ENCODE data around the gene ZCCHC2. TPM values are rescaled to one million over a fixed set of nuclear protein-coding genes. Genes with fewer than 3 reads are reported as not detected.

Gene ZCCHC2
- polyA plus RNA-seq, 2 donors, result 3.0 to 3.5 TPM

GRCh38 chr18:62601871-62602270 lies 79.0 kb downstream of the ZCCHC2 start:
- no peaks in the 10 kb centered on the region for H3K36me3 ChIP-seq (ENCODE audit: control insufficient read depth in 2 of 2, insufficient read depth in 2 of 2, low read length in 1 of 2)
- no peaks in the 10 kb centered on the region for H3K9me3 ChIP-seq (ENCODE audit: control insufficient read depth in 2 of 2, insufficient read depth in 1 of 2, low read depth in 1 of 2, low read length in 1 of 2)
- H3K27ac ChIP-seq (ENCODE audit: low read depth in 2 of 2, low read length in 1 of 2), result no peak overlapping the region
- H3K4me3 ChIP-seq (ENCODE audit: low read depth in 1 of 2, low read length in 2 of 2), result no peak overlapping the region
- H3K27me3 ChIP-seq (ENCODE audit: control insufficient read depth in 1 of 2, insufficient read depth in 2 of 2, low read length in 2 of 2), result peaks cover 0 to 3% of the 10 kb centered on the region in 2 donors
- WGBS, 2 donors, result 77 to 82% methylated on average over 8 of the region's 8 CpGs
- peaks cover 0 to 2% of the 10 kb centered on the region in 2 donors for H3K4me1 ChIP-seq (ENCODE audit: control insufficient read depth in 2 of 2, insufficient read depth in 2 of 2, low read length in 1 of 2)

GRCh38 chr18:62602706-62603105 lies 79.9 kb downstream of the ZCCHC2 start:
- H3K27me3 ChIP-seq (ENCODE audit: control insufficient read depth in 1 of 2, insufficient read depth in 2 of 2, low read length in 2 of 2), result no peaks in the 10 kb centered on the region
- no peaks in the 10 kb centered on the region for H3K36me3 ChIP-seq (ENCODE audit: control insufficient read depth in 2 of 2, insufficient read depth in 2 of 2, low read length in 1 of 2)
- H3K4me1 ChIP-seq (ENCODE audit: control insufficient read depth in 2 of 2, insufficient read depth in 2 of 2, low read length in 1 of 2), result no peaks in the 10 kb centered on the region
- 92 to 93% methylated on average over 8 of the region's 8 CpGs for WGBS, 2 donors
- H3K4me3 ChIP-seq (ENCODE audit: low read depth in 1 of 2, low read length in 2 of 2), result no peak overlapping the region
- no peaks in the 10 kb centered on the region for H3K9me3 ChIP-seq (ENCODE audit: control insufficient read depth in 2 of 2, insufficient read depth in 1 of 2, low read depth in 1 of 2, low read length in 1 of 2)
- H3K27ac ChIP-seq (ENCODE audit: low read depth in 2 of 2, low read length in 1 of 2), result no peak overlapping the region

GRCh38 chr18:62603211-62603610 lies 80.4 kb downstream of the ZCCHC2 start:
- 78 to 87% methylated on average over 6 of the region's 6 CpGs for whole genome bisulfite sequencing, 2 donors
- H3K9me3 ChIP-seq (ENCODE audit: control insufficient read depth in 2 of 2, insufficient read depth in 1 of 2, low read depth in 1 of 2, low read length in 1 of 2), result no peaks in the 10 kb centered on the region
- H3K27ac ChIP-seq (ENCODE audit: low read depth in 2 of 2, low read length in 1 of 2), result no peak overlapping the region
- H3K4me3 ChIP-seq (ENCODE audit: low read depth in 1 of 2, low read length in 2 of 2), result no peak overlapping the region
- H3K4me1 ChIP-seq (ENCODE audit: control insufficient read depth in 2 of 2, insufficient read depth in 2 of 2, low read length in 1 of 2), result no peaks in the 10 kb centered on the region
- H3K27me3 ChIP-seq (ENCODE audit: control insufficient read depth in 1 of 2, insufficient read depth in 2 of 2, low read length in 2 of 2), result peaks cover 0 to 2% of the 10 kb centered on the region in 2 donors
- H3K36me3 ChIP-seq (ENCODE audit: control insufficient read depth in 2 of 2, insufficient read depth in 2 of 2, low read length in 1 of 2), result no peaks in the 10 kb centered on the region

GRCh38 chr18:62603979-62604378 lies 81.2 kb downstream of the ZCCHC2 start:
- Histone ChIP-seq H3K36me3 (ENCODE audit: control insufficient read depth in 2 of 2, insufficient read depth in 2 of 2, low read length in 1 of 2) (no peaks in the 10 kb centered on the region), H3K4me3 (ENCODE audit: low read depth in 1 of 2, low read length in 2 of 2) (no peak overlapping the region), H3K4me1 (ENCODE audit: control insufficient read depth in 2 of 2, insufficient read depth in 2 of 2, low read length in 1 of 2) (no peaks in the 10 kb centered on the region), H3K9me3 (ENCODE audit: control insufficient read depth in 2 of 2, insufficient read depth in 1 of 2, low read depth in 1 of 2, low read length in 1 of 2) (no peaks in the 10 kb centered on the region), H3K27me3 (ENCODE audit: control insufficient read depth in 1 of 2, insufficient read depth in 2 of 2, low read length in 2 of 2) (peaks cover 0 to 2% of the 10 kb centered on the region in 2 donors), H3K27ac (ENCODE audit: low read depth in 2 of 2, low read length in 1 of 2) (no peak overlapping the region)
- WGBS, 2 donors, result 77 to 87% methylated on average over 13 of the region's 13 CpGs

GRCh38 chr18:62605685-62606084 lies 82.9 kb downstream of the ZCCHC2 start:
- no peak overlapping the region for H3K27ac ChIP-seq (ENCODE audit: low read depth in 2 of 2, low read length in 1 of 2)
- no peaks in the 10 kb centered on the region for H3K36me3 ChIP-seq (ENCODE audit: control insufficient read depth in 2 of 2, insufficient read depth in 2 of 2, low read length in 1 of 2)
- peaks cover 0 to 2% of the 10 kb centered on the region in 2 donors for H3K27me3 ChIP-seq (ENCODE audit: control insufficient read depth in 1 of 2, insufficient read depth in 2 of 2, low read length in 2 of 2)
- H3K4me1 ChIP-seq (ENCODE audit: control insufficient read depth in 2 of 2, insufficient read depth in 2 of 2, low read length in 1 of 2), result no peaks in the 10 kb centered on the region
- H3K9me3 ChIP-seq (ENCODE audit: control insufficient read depth in 2 of 2, insufficient read depth in 1 of 2, low read depth in 1 of 2, low read length in 1 of 2), result no peaks in the 10 kb centered on the region
- 90 to 91% methylated on average over 12 of the region's 12 CpGs for WGBS, 2 donors
- no peak overlapping the region for H3K4me3 ChIP-seq (ENCODE audit: low read depth in 1 of 2, low read length in 2 of 2)

GRCh38 chr18:62606106-62606505 lies 83.3 kb downstream of the ZCCHC2 start:
- Histone ChIP-seq H3K36me3 (ENCODE audit: control insufficient read depth in 2 of 2, insufficient read depth in 2 of 2, low read length in 1 of 2) (no peaks in the 10 kb centered on the region), H3K9me3 (ENCODE audit: control insufficient read depth in 2 of 2, insufficient read depth in 1 of 2, low read depth in 1 of 2, low read length in 1 of 2) (no peaks in the 10 kb centered on the region), H3K4me1 (ENCODE audit: control insufficient read depth in 2 of 2, insufficient read depth in 2 of 2, low read length in 1 of 2) (no peaks in the 10 kb centered on the region), H3K27ac (ENCODE audit: low read depth in 2 of 2, low read length in 1 of 2) (no peak overlapping the region), H3K27me3 (ENCODE audit: control insufficient read depth in 1 of 2, insufficient read depth in 2 of 2, low read length in 2 of 2) (peaks cover 0 to 2% of the 10 kb centered on the region in 2 donors), H3K4me3 (ENCODE audit: low read depth in 1 of 2, low read length in 2 of 2) (no peak overlapping the region)
- WGBS, 2 donors, result 75 to 79% methylated on average over 3 of the region's 3 CpGs

GRCh38 chr18:62607302-62607701 lies 84.5 kb downstream of the ZCCHC2 start:
- Histone ChIP-seq H3K27ac (ENCODE audit: low read depth in 2 of 2, low read length in 1 of 2) (no peak overlapping the region), H3K36me3 (ENCODE audit: control insufficient read depth in 2 of 2, insufficient read depth in 2 of 2, low read length in 1 of 2) (no peaks in the 10 kb centered on the region), H3K9me3 (ENCODE audit: control insufficient read depth in 2 of 2, insufficient read depth in 1 of 2, low read depth in 1 of 2, low read length in 1 of 2) (no peaks in the 10 kb centered on the region), H3K27me3 (ENCODE audit: control insufficient read depth in 1 of 2, insufficient read depth in 2 of 2, low read length in 2 of 2) (peaks cover 0 to 2% of the 10 kb centered on the region in 2 donors), H3K4me1 (ENCODE audit: control insufficient read depth in 2 of 2, insufficient read depth in 2 of 2, low read length in 1 of 2) (no peaks in the 10 kb centered on the region), H3K4me3 (ENCODE audit: low read depth in 1 of 2, low read length in 2 of 2) (no peak overlapping the region)
- 89 to 91% methylated on average over 13 of the region's 13 CpGs for WGBS, 2 donors

- no peaks in the 10 kb centered on the region for H3K36me3 ChIP-seq (ENCODE audit: control insufficient read depth in 2 of 2, insufficient read depth in 2 of 2, low read length in 1 of 2)
- H3K4me1 ChIP-seq (ENCODE audit: control insufficient read depth in 2 of 2, insufficient read depth in 2 of 2, low read length in 1 of 2), result no peaks in the 10 kb centered on the region
- H3K27me3 ChIP-seq (ENCODE audit: control insufficient read depth in 1 of 2, insufficient read depth in 2 of 2, low read length in 2 of 2), result peaks cover 0 to 2% of the 10 kb centered on the region in 2 donors
- WGBS, 2 donors, result 94% methylated on average over 9 of the region's 9 CpGs
- H3K4me3 ChIP-seq (ENCODE audit: low read depth in 1 of 2, low read length in 2 of 2), result no peak overlapping the region
- H3K27ac ChIP-seq (ENCODE audit: low read depth in 2 of 2, low read length in 1 of 2), result no peak overlapping the region
- no peaks in the 10 kb centered on the region for H3K9me3 ChIP-seq (ENCODE audit: control insufficient read depth in 2 of 2, insufficient read depth in 1 of 2, low read depth in 1 of 2, low read length in 1 of 2)
Measured at GRCh38 chr18:62607708-62608428, 85.0 kb downstream of the ZCCHC2 start.

GRCh38 chr18:62609764-62610163 lies 86.9 kb downstream of the ZCCHC2 start:
- Histone ChIP-seq H3K36me3 (ENCODE audit: control insufficient read depth in 2 of 2, insufficient read depth in 2 of 2, low read length in 1 of 2) (no peaks in the 10 kb centered on the region), H3K27me3 (ENCODE audit: control insufficient read depth in 1 of 2, insufficient read depth in 2 of 2, low read length in 2 of 2) (peaks cover 0 to 2% of the 10 kb centered on the region in 2 donors), H3K9me3 (ENCODE audit: control insufficient read depth in 2 of 2, insufficient read depth in 1 of 2, low read depth in 1 of 2, low read length in 1 of 2) (no peaks in the 10 kb centered on the region), H3K4me3 (ENCODE audit: low read depth in 1 of 2, low read length in 2 of 2) (no peak overlapping the region), H3K4me1 (ENCODE audit: control insufficient read depth in 2 of 2, insufficient read depth in 2 of 2, low read length in 1 of 2) (no peaks in the 10 kb centered on the region), H3K27ac (ENCODE audit: low read depth in 2 of 2, low read length in 1 of 2) (no peak overlapping the region)
- WGBS, 2 donors, result 72 to 76% methylated on average over 2 of the region's 2 CpGs

- Histone ChIP-seq H3K36me3 (ENCODE audit: control insufficient read depth in 2 of 2, insufficient read depth in 2 of 2, low read length in 1 of 2) (no peaks in the 10 kb centered on the region), H3K27me3 (ENCODE audit: control insufficient read depth in 1 of 2, insufficient read depth in 2 of 2, low read length in 2 of 2) (peaks cover 0 to 2% of the 10 kb centered on the region in 2 donors), H3K4me3 (ENCODE audit: low read depth in 1 of 2, low read length in 2 of 2) (no peak overlapping the region), H3K27ac (ENCODE audit: low read depth in 2 of 2, low read length in 1 of 2) (no peak overlapping the region), H3K9me3 (ENCODE audit: control insufficient read depth in 2 of 2, insufficient read depth in 1 of 2, low read depth in 1 of 2, low read length in 1 of 2) (no peaks in the 10 kb centered on the region), H3K4me1 (ENCODE audit: control insufficient read depth in 2 of 2, insufficient read depth in 2 of 2, low read length in 1 of 2) (no peaks in the 10 kb centered on the region)
- WGBS, 2 donors, result 62 to 73% methylated on average over 3 of the region's 3 CpGs
Measured at GRCh38 chr18:62610351-62610700, 87.5 kb downstream of the ZCCHC2 start.

Measured in esophagus (tissue), 2 donors.